Prostate gland (tissue), 2 donors: Measurements from ENCODE around the gene ITGB4. TPM values are rescaled to one million over a fixed set of nuclear protein-coding genes. Genes with fewer than 3 reads are reported as not detected.

Experiments
- DNase-seq: peaks from one replicate; pipeline ENCODE4 v3.0.0-alpha.2; 2019; ENCODE audit warnings: low spot score
- H3K27ac ChIP-seq, 2 donors: fragments of 200-600 bp; sonication (generic); 2 replicates each; pipeline ENCODE4 v1.5.1; 2017 to 2019
- H3K27me3 ChIP-seq: fragments of 200-600 bp; sonication (generic); replicated peaks from 2 replicates; pipeline ENCODE4 v1.5.1; 2019; ENCODE audit not compliant: insufficient read depth
- H3K36me3 ChIP-seq, 2 donors: fragments of 200-600 bp; sonication (generic); 1 replicate in 1 of 2; 2 replicates in 1 of 2; pipeline versions ENCODE4 v1.5.1 to v1.8.1; 2017 to 2019
- H3K4me1 ChIP-seq: fragments of 200-600 bp; sonication (generic); replicated peaks from 2 replicates; pipeline ENCODE4 v1.5.1; 2019
- H3K4me3 ChIP-seq, 2 donors: fragments of 200-600 bp; sonication (generic); 2 replicates each; pipeline ENCODE4 v1.5.1; 2017 to 2019
- H3K9me3 ChIP-seq: fragments of 200-600 bp; sonication (generic); 2 replicates; pipeline ENCODE4 v1.5.1; 2017
- CTCF ChIP-seq, 4 experiments: fragments of 200-600 bp in 2 of 4; fragments of 450-650 bp in 2 of 4; sonication (generic) in 2 of 4; IDR thresholded peaks; 1 replicate in 3 of 4; 2 replicates in 1 of 4; pipeline ENCODE4 v1.5.1; 2016 to 2019; ENCODE audit warnings: antibody characterized with exemption in 4 of 4, mild to moderate bottlenecking in 2 of 4, moderate library complexity in 2 of 4
- POLR2A ChIP-seq: fragments of 450-650 bp; IDR thresholded peaks from one replicate; pipeline ENCODE4 v1.6.1; 2016; ENCODE audit warnings: antibody characterized with exemption, mild to moderate bottlenecking
- POLR2AphosphoS5 ChIP-seq: sonication (generic); formaldehyde crosslinking; IDR thresholded peaks from one replicate; pipeline ENCODE4 v1.6.1; 2017; ENCODE audit warnings: antibody characterized with exemption
- WGBS: methylation state at CpG from one replicate; pipeline ENCODE4 v1.1.5; 2018; 5-methylcytosine and 5-hydroxymethylcytosine counted together
- intact Hi-C: fragments of 100-400 bp; cut with DNase I; formaldehyde crosslinking; loops from one replicate; pipeline ENCODE4 v1.14.2; 2022
- total RNA-seq, 2 donors: library from RNA; depleted of rRNA; stranded (reverse); fragments of >200 nt; gene quantifications; one replicate each; pipeline ENCODE4 v1.1.0, GENCODE V29; 2016

The ITGB4 gene
- total RNA-seq, 2 donors from 2014 or later: 81.0 to 105 TPM

- no peak overlapping the region for H3K4me3 ChIP-seq
- DNase-seq: peak; percentile 91
- no peaks in the 10 kb centered on the region for H3K36me3 ChIP-seq
- peak overlapping the region; percentile 88 to 90 for H3K27ac ChIP-seq
- TF ChIP-seq POLR2AphosphoS5 (peak; percentile 74), POLR2A (peak; percentile 28), CTCF (IDR thresholded peaks at IDR 0.05) (no peak)
- intact Hi-C loops: no loop called here
- no peaks in the 10 kb centered on the region for H3K9me3 ChIP-seq
- no peaks in the 10 kb centered on the region for H3K27me3 ChIP-seq
- WGBS: 63% methylated on average over 12 of the region's 12 CpGs
- H3K4me1 ChIP-seq: peaks cover 67% of the 10 kb centered on the region
Measured at GRCh38 chr17:75695830-75696271, 25.4 kb upstream of the ITGB4 start.

- H3K36me3 ChIP-seq: no peaks in the 10 kb centered on the region
- H3K27me3 ChIP-seq: no peaks in the 10 kb centered on the region
- peaks cover 62% of the 10 kb centered on the region for H3K4me1 ChIP-seq
- H3K9me3 ChIP-seq: no peaks in the 10 kb centered on the region
- peak; percentile 36 for TF ChIP-seq POLR2AphosphoS5
- no peak for TF ChIP-seq POLR2A
- H3K4me3 ChIP-seq: no peak overlapping the region
- peak overlapping the region; percentile 88 to 90 for H3K27ac ChIP-seq
- intact Hi-C loops: no loop called here
- 43% methylated on average over 10 of the region's 10 CpGs for WGBS
- DNase-seq: peak; percentile 75
Measured at GRCh38 chr17:75697651-75698291, 23.5 kb upstream of the ITGB4 start.

- WGBS: 82% methylated on average over 3 of the region's 3 CpGs
- no peak for DNase-seq
- Histone ChIP-seq H3K9me3 (no peaks in the 10 kb centered on the region), H3K4me1 (peaks cover 53% of the 10 kb centered on the region), H3K27ac (peak overlapping the region; percentile 35 to 90), H3K36me3 (peaks cover 0 to 6% of the 10 kb centered on the region in 2 donors), H3K4me3 (no peak overlapping the region), H3K27me3 (no peaks in the 10 kb centered on the region)
- TF ChIP-seq POLR2AphosphoS5 (no peak), CTCF (IDR thresholded peaks at IDR 0.05) (no peak), POLR2A (no peak)
- intact Hi-C loops: no loop called here
Measured at GRCh38 chr17:75698659-75699058, 22.6 kb upstream of the ITGB4 start.

GRCh38 chr17:75701288-75701687 is 20.0 kb upstream of the ITGB4 start:
- whole genome bisulfite sequencing: 84% methylated on average over 10 of the region's 10 CpGs
- Histone ChIP-seq H3K4me1 (peaks cover 30% of the 10 kb centered on the region), H3K27ac (peak overlapping the region; percentile 66 to 73), H3K36me3 (peaks cover 6 to 10% of the 10 kb centered on the region in 2 donors), H3K27me3 (no peaks in the 10 kb centered on the region), H3K4me3 (no peak overlapping the region), H3K9me3 (no peaks in the 10 kb centered on the region)
- TF ChIP-seq CTCF (IDR thresholded peaks at IDR 0.05): no peak
- no peak for TF ChIP-seq POLR2A
- no peak for TF ChIP-seq POLR2AphosphoS5
- intact Hi-C loops: no loop called here
- DNase-seq: no peak

- 73% methylated on average over 12 of the region's 12 CpGs for WGBS
- TF ChIP-seq CTCF (IDR thresholded peaks at IDR 0.05): no peak
- no peak for TF ChIP-seq POLR2AphosphoS5
- H3K27me3 ChIP-seq: no peaks in the 10 kb centered on the region
- no peaks in the 10 kb centered on the region for H3K9me3 ChIP-seq
- no peak overlapping the region for H3K27ac ChIP-seq
- DNase-seq: no peak
- H3K4me3 ChIP-seq: no peak overlapping the region
- intact Hi-C loops: no loop called here
- H3K4me1 ChIP-seq: peaks cover 15% of the 10 kb centered on the region
- H3K36me3 ChIP-seq: peaks cover 6 to 21% of the 10 kb centered on the region in 2 donors
Measured at GRCh38 chr17:75703191-75703590, 18.1 kb upstream of the ITGB4 start.
